ENCODE data around the gene ELOF1. TPM values are rescaled to one million over a fixed set of nuclear protein-coding genes. Genes with fewer than 3 reads are reported as not detected.

ELOF1 gene
- total and polyA plus RNA-seq, 2 donors (not counting 3 experiments of a cell fraction or from before 2014, with no cell fraction given) = 49.9 to 80.2 TPM

GRCh38 chr19:11554160-11554559 is 4.9 kb downstream of the ELOF1 start:
- dilution Hi-C loops (cut with MboI; ENCODE audit: extremely low pct_ligation_motif_present, low sequenced_read_pairs) = no loop called here
- no peak for TF ChIP-seq CTCF (IDR thresholded peaks at IDR 0.05; ENCODE audit: extremely low read depth in 1 of 2, insufficient read depth in 1 of 2, low read depth in 1 of 2, low read length in 2 of 2)
- no peak for TF ChIP-seq EZH2 (IDR thresholded peaks at IDR 0.05; ENCODE audit: borderline replicate concordance, low read depth, low read length, severe bottlenecking)
- TF ChIP-seq POLR2AphosphoS5 (IDR thresholded peaks at IDR 0.05; ENCODE audit: insufficient read depth, low read depth, low read length) = no peak
- no peak for TF ChIP-seq POLR2A (IDR thresholded peaks at IDR 0.05; ENCODE audit: low read depth, low read length)
- Histone ChIP-seq H3K79me2 (ENCODE audit: control insufficient read depth, insufficient read depth, low read length) (peaks cover 24% of the 10 kb centered on the region), H3K9me1 (replicated peaks; ENCODE audit: control insufficient read depth, extremely low read depth, insufficient read depth, low read length) (no peaks in the 10 kb centered on the region), H3K27me3 (ENCODE audit: control insufficient read depth in 2 of 2, insufficient read depth in 2 of 2, low read length in 2 of 2) (no peaks in the 10 kb centered on the region), H2AFZ (ENCODE audit: low read depth, low read length) (no peak overlapping the region), H3K27ac (ENCODE audit: insufficient read depth, low read depth, low read length) (no peak overlapping the region), H3K9ac (replicated peaks; ENCODE audit: extremely low read depth, insufficient read depth, low read length) (no peak overlapping the region), H3K4me1 (ENCODE audit: control insufficient read depth, extremely low read depth, insufficient read depth, low read length) (peaks cover 6% of the 10 kb centered on the region), H4K20me1 (replicated peaks; ENCODE audit: control insufficient read depth, extremely low read depth, insufficient read depth, low read length) (no peaks in the 10 kb centered on the region), H3K9me3 (replicated peaks; ENCODE audit: control insufficient read depth, insufficient read depth, low read length) (no peaks in the 10 kb centered on the region), H3K4me2 (ENCODE audit: insufficient read depth, low read length) (no peak overlapping the region), H3K36me3 (ENCODE audit: control insufficient read depth in 2 of 2, extremely low read depth in 1 of 2, insufficient read depth in 2 of 2, low read length in 2 of 2) (peaks cover 0 to 20% of the 10 kb centered on the region in 2 experiments), H3K4me3 (replicated peaks in 1 of 3; ENCODE audit: insufficient read depth in 1 of 3, low read depth in 1 of 3, low read length in 3 of 3) (no peak overlapping the region)
- FAIRE-seq = no peak
- intact Hi-C loops (cut with micrococcal nuclease) = no loop called here
- no TSS peak for BruUV-seq (replicated peaks)
- ChIA-PET CTCF (interaction anchor here (0.7 kb wide), 1 partner anchor 434 kb away, joined by 3 read pairs; no protein-coding TSS in a partner anchor), POLR2A (no interaction called here)
- no peak for DNase-seq (ENCODE audit: low read depth, low spot score)

- Histone ChIP-seq H4K20me1 (replicated peaks; ENCODE audit: control insufficient read depth, extremely low read depth, insufficient read depth, low read length) (no peaks in the 10 kb centered on the region), H3K4me2 (ENCODE audit: insufficient read depth, low read length) (no peak overlapping the region), H3K9me1 (replicated peaks; ENCODE audit: control insufficient read depth, extremely low read depth, insufficient read depth, low read length) (no peaks in the 10 kb centered on the region), H2AFZ (ENCODE audit: low read depth, low read length) (no peak overlapping the region), H3K79me2 (ENCODE audit: control insufficient read depth, insufficient read depth, low read length) (peaks cover 13% of the 10 kb centered on the region), H3K9ac (replicated peaks; ENCODE audit: extremely low read depth, insufficient read depth, low read length) (no peak overlapping the region), H3K36me3 (ENCODE audit: control insufficient read depth in 2 of 2, extremely low read depth in 1 of 2, insufficient read depth in 2 of 2, low read length in 2 of 2) (peaks cover 0 to 20% of the 10 kb centered on the region in 2 experiments), H3K27ac (ENCODE audit: insufficient read depth, low read depth, low read length) (no peak overlapping the region), H3K4me1 (ENCODE audit: control insufficient read depth, extremely low read depth, insufficient read depth, low read length) (peaks cover under 1% of the 10 kb centered on the region), H3K4me3 (replicated peaks in 1 of 3; ENCODE audit: insufficient read depth in 1 of 3, low read depth in 1 of 3, low read length in 3 of 3) (no peak overlapping the region), H3K27me3 (ENCODE audit: control insufficient read depth in 2 of 2, insufficient read depth in 2 of 2, low read length in 2 of 2) (no peaks in the 10 kb centered on the region), H3K9me3 (replicated peaks; ENCODE audit: control insufficient read depth, insufficient read depth, low read length) (no peaks in the 10 kb centered on the region)
- TF ChIP-seq JUN (IDR thresholded peaks at IDR 0.05; ENCODE audit: borderline replicate concordance, insufficient read depth, insufficient read length, low read depth) = no peak
- TF ChIP-seq EZH2 (IDR thresholded peaks at IDR 0.05; ENCODE audit: borderline replicate concordance, low read depth, low read length, severe bottlenecking) = no peak
- TF ChIP-seq POLR2A (IDR thresholded peaks at IDR 0.05; ENCODE audit: low read depth, low read length) = no peak
- TF ChIP-seq MAX (IDR thresholded peaks at IDR 0.05; ENCODE audit: insufficient read depth, insufficient read length) = no peak
- TF ChIP-seq POLR2AphosphoS5 (IDR thresholded peaks at IDR 0.05; ENCODE audit: insufficient read depth, low read depth, low read length) = no peak
- no peak for TF ChIP-seq CTCF (IDR thresholded peaks at IDR 0.05; ENCODE audit: extremely low read depth in 1 of 2, insufficient read depth in 1 of 2, low read depth in 1 of 2, low read length in 2 of 2)
- TF ChIP-seq MYC (IDR thresholded peaks at IDR 0.05; ENCODE audit: low read depth, low read length) = no peak
- no peak for TF ChIP-seq FOS (IDR thresholded peaks at IDR 0.05; ENCODE audit: borderline replicate concordance, insufficient read depth, low read length)
- TF ChIP-seq GATA2 (IDR thresholded peaks at IDR 0.05; ENCODE audit: insufficient read depth, insufficient read length, low read depth, low read length) = no peak
- intact Hi-C loops (cut with micrococcal nuclease) (no loop called here), dilution Hi-C loops (cut with MboI; ENCODE audit: extremely low pct_ligation_motif_present, low sequenced_read_pairs) (no loop called here)
- ChIA-PET POLR2A (no interaction called here), CTCF (interaction anchor here (1.2 to 1.6 kb wide), 2 partner anchors 11 to 259 kb away, joined by 5 read pairs; no protein-coding TSS in a partner anchor)
- BruUV-seq (replicated peaks) = TSS peak; percentile 12
- DNase-seq (ENCODE audit: low read depth, low spot score) (no peak), FAIRE-seq (no peak)
Measured at GRCh38 chr19:11552666-11553372, 6.2 kb downstream of the ELOF1 start.
